Adrenal gland (tissue), 5 donors: ENCODE data around the gene SEPTIN11.

Experiments
- POLR2A ChIP-seq, 2 donors: fragments of 450-650 bp; IDR thresholded peaks; one replicate each; pipeline ENCODE4 v1.6.1; 2017; ENCODE audit warnings: antibody characterized with exemption in 2 of 2, mild to moderate bottlenecking in 2 of 2, moderate library complexity in 1 of 2
- TF ChIP-seq, protein P1 (sequence below), 6 experiments: fragments of 450-650 bp in 4 of 6; fragments of 200-600 bp in 2 of 6; sonication (generic) in 1 of 6; IDR thresholded peaks; 1 replicate in 5 of 6; 2 replicates in 1 of 6; pipeline versions ENCODE4 v1.5.1 to v1.8.0; 2016 to 2021; ENCODE audit warnings: antibody characterized with exemption in 6 of 6, mild to moderate bottlenecking in 2 of 6, moderate library complexity in 1 of 6
- donor health status: DM: no; HTN: no; CAD: no.

DNA sequence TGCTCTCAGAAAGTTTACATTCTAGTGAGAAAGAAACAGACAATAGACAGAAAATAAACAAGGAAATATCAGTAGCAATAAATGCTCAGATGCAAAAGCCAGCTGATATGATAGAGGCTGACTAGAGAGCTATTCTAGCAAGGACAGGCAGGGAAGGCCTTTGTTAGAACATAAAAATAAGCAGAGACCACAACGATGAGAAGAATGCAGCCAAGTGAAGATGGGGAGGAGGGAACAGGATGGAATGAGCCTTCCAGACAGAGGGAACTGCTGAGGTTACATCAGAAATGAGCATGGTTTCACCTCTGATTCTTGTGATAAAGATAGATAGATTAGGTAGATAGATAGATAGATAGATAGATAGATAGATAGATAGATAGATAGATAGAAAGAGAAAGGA is 44.0 kb upstream of the SEPTIN11 start:
- TF ChIP-seq, protein P1, sequence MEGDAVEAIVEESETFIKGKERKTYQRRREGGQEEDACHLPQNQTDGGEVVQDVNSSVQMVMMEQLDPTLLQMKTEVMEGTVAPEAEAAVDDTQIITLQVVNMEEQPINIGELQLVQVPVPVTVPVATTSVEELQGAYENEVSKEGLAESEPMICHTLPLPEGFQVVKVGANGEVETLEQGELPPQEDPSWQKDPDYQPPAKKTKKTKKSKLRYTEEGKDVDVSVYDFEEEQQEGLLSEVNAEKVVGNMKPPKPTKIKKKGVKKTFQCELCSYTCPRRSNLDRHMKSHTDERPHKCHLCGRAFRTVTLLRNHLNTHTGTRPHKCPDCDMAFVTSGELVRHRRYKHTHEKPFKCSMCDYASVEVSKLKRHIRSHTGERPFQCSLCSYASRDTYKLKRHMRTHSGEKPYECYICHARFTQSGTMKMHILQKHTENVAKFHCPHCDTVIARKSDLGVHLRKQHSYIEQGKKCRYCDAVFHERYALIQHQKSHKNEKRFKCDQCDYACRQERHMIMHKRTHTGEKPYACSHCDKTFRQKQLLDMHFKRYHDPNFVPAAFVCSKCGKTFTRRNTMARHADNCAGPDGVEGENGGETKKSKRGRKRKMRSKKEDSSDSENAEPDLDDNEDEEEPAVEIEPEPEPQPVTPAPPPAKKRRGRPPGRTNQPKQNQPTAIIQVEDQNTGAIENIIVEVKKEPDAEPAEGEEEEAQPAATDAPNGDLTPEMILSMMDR (IDR thresholded peaks at IDR 0.05): no peak
- TF ChIP-seq POLR2A (IDR thresholded peaks at IDR 0.05): no peak
